ENCODE data around the gene ACO2. TPM values are rescaled to one million over a fixed set of nuclear protein-coding genes. Genes with fewer than 3 reads are reported as not detected.

Gene ACO2
- 100 to 1,000 TPM; 164 to 351 (median 255) TPM for total RNA-seq

- Histone ChIP-seq H3K4me1 (peaks cover 12 to 45% (median 29%) of the 10 kb centered on the region in 4 donors), H3K4me3 (peak within 1 kb of the TSS; percentile 72 to 100 (median 88)), H3K9me3 (no peaks in the 10 kb centered on the region), H3K27ac (peak within 1 kb of the TSS; percentile 96 to 100 (median 98)), H3K36me3 (peaks cover 0 to 34% (median 16%) of the 10 kb centered on the region in 4 donors), H3K27me3 (no peaks in the 10 kb centered on the region)
- 1% methylated on average over 44 of the region's 51 CpGs; no CpG with 5 or more reads in 1 of the 2 donors for WGBS, 2 donors (ENCODE audit: low coverage in 1 of 2)
- TF ChIP-seq POLR2AphosphoS5 (IDR thresholded peaks at IDR 0.05) (peak; percentile 90 to 96 (median 94)), CTCF (IDR thresholded peaks at IDR 0.05) (peak in 1 of 5 experiments; percentile 32), POLR2A (IDR thresholded peaks at IDR 0.05) (peak; percentile 79), EP300 (IDR thresholded peaks at IDR 0.05; ENCODE audit: low read depth) (no peak)
- intact Hi-C loops (cut with DNase I; ENCODE audit: low total_unique reads), result no loop called here
- in situ Hi-C loops (cut with MboI; ENCODE audit: low pct_ligation_motif_present in 1 of 4, low pct_unique_long_range_greater_than_20kb in 1 of 4, low sequenced_read_pairs in 3 of 4), result no loop called here
- DNase-seq, result peak; percentile 98
These were observed at the start of gene ACO2, which contains the start of gene PHF5A for GRCh38 chr22:41468381-41469217. Gene ACO2 (plus strand): TSS chr22:41469117. CDS start chr22:41469147, 30 bp downstream. Gene PHF5A (minus strand): TSS chr22:41468692. CDS start chr22:41468653, 39 bp downstream.

GRCh38 chr22:41425660-41426365, 43.1 kb upstream of the ACO2 start:
- no peaks in the 10 kb centered on the region for H3K4me1 ChIP-seq
- no peaks in the 10 kb centered on the region for H3K9me3 ChIP-seq
- TF ChIP-seq POLR2AphosphoS5 (IDR thresholded peaks at IDR 0.05), result no peak
- no peak for TF ChIP-seq POLR2A (IDR thresholded peaks at IDR 0.05)
- no peak for TF ChIP-seq EP300 (IDR thresholded peaks at IDR 0.05; ENCODE audit: low read depth)
- no peak for TF ChIP-seq CTCF (IDR thresholded peaks at IDR 0.05)
- WGBS, 2 donors (ENCODE audit: low coverage in 1 of 2), result 56 to 70% methylated on average over 3 to 9 of the region's 9 CpGs
- H3K27ac ChIP-seq, result no peak overlapping the region
- no peaks in the 10 kb centered on the region for H3K27me3 ChIP-seq
- H3K4me3 ChIP-seq, result no peak overlapping the region
- H3K36me3 ChIP-seq, result peaks cover 0 to 12% (median 0%) of the 10 kb centered on the region in 4 donors
- intact Hi-C loops (cut with DNase I; ENCODE audit: low total_unique reads) (no loop called here), in situ Hi-C loops (cut with MboI; ENCODE audit: low pct_ligation_motif_present in 1 of 4, low pct_unique_long_range_greater_than_20kb in 1 of 4, low sequenced_read_pairs in 3 of 4) (no loop called here)
- DNase-seq, result no peak

- H3K9me3 ChIP-seq, result no peaks in the 10 kb centered on the region
- no peak for TF ChIP-seq POLR2AphosphoS5 (IDR thresholded peaks at IDR 0.05)
- no peak for TF ChIP-seq EP300 (IDR thresholded peaks at IDR 0.05; ENCODE audit: low read depth)
- no peak for TF ChIP-seq POLR2A (IDR thresholded peaks at IDR 0.05)
- TF ChIP-seq CTCF (IDR thresholded peaks at IDR 0.05), result no peak
- H3K27me3 ChIP-seq, result no peaks in the 10 kb centered on the region
- H3K36me3 ChIP-seq, result peaks cover 0 to 13% (median 4%) of the 10 kb centered on the region in 4 donors
- WGBS, 2 donors (ENCODE audit: low coverage in 1 of 2), result 91 to 92% methylated on average over 4 to 13 of the region's 13 CpGs
- in situ Hi-C loops (cut with MboI; ENCODE audit: low pct_ligation_motif_present in 1 of 4, low pct_unique_long_range_greater_than_20kb in 1 of 4, low sequenced_read_pairs in 3 of 4), result no loop called here
- no peak for DNase-seq
- no peak overlapping the region for H3K4me3 ChIP-seq
- no peaks in the 10 kb centered on the region for H3K4me1 ChIP-seq
- H3K27ac ChIP-seq, result no peak overlapping the region
- intact Hi-C loops (cut with DNase I; ENCODE audit: low total_unique reads), result no loop called here
These were observed 39.5 kb upstream of the ACO2 start for GRCh38 chr22:41429232-41429950.
